GM12878 (cell line): ENCODE data around the gene DNMT3A. TPM values are rescaled to one million over a fixed set of nuclear protein-coding genes. Genes with fewer than 3 reads are reported as not detected.

ENCODE experiments used
- ATF7 ChIP-seq: fragments of 450-650 bp; IDR thresholded peaks from 2 replicates; pipeline ENCODE4 v1.6.1; 2016; ENCODE audit warnings: low read depth, mild to moderate bottlenecking
- BCL11A ChIP-seq: IDR thresholded peaks from 2 replicates; pipeline ENCODE4 v1.6.1; 2011; ENCODE audit warnings: low read depth, low read length
- CBX5 ChIP-seq: sonication (generic); IDR thresholded peaks from 2 replicates; pipeline ENCODE4 v1.6.1; 2016; ENCODE audit warnings: low read depth, moderate library complexity, mild to moderate bottlenecking, inconsistent platforms
- EED ChIP-seq: sonication (generic); IDR thresholded peaks from 2 replicates; pipeline ENCODE4 v1.6.1; 2016; ENCODE audit warnings: antibody characterized with exemption, low read depth
- EGR1 ChIP-seq, 2 experiments: IDR thresholded peaks; 1 replicate in 1 of 2; 2 replicates in 1 of 2; pipeline ENCODE4 v1.6.1; 2011 to 2012; ENCODE audit warnings: low read depth in 2 of 2, low read length in 2 of 2, borderline replicate concordance in 1 of 2, mild to moderate bottlenecking in 1 of 2, moderate library complexity in 1 of 2
- ESRRA ChIP-seq: IDR thresholded peaks from 2 replicates; pipeline ENCODE4 v1.6.1; 2012; ENCODE audit warnings: mild to moderate bottlenecking, low read length, improper control_type of control experiment
- IKZF1 ChIP-seq: fragments of 450-650 bp; conservative IDR thresholded peaks from 2 replicates; pipeline ENCODE4 v1.6.1; 2017; ENCODE audit warnings: antibody characterized with exemption, mild to moderate bottlenecking
- IRF4 ChIP-seq: IDR thresholded peaks from 2 replicates; pipeline ENCODE4 v1.6.1; 2011; ENCODE audit warnings: low read depth, low read length
- MTA3 ChIP-seq: IDR thresholded peaks from 2 replicates; pipeline ENCODE4 v1.6.1; 2012; ENCODE audit warnings: low read length, inconsistent platforms, borderline replicate concordance
- NR2C1 ChIP-seq: fragments of 450-650 bp; IDR thresholded peaks from 2 replicates; pipeline ENCODE4 v1.6.1; 2017; ENCODE audit warnings: antibody characterized with exemption, mild to moderate bottlenecking, moderate library complexity
- PAX8 ChIP-seq: fragments of 450-650 bp; IDR thresholded peaks from 2 replicates; pipeline ENCODE4 v1.6.1; 2017; ENCODE audit warnings: mild to moderate bottlenecking, moderate library complexity
- POLR2A ChIP-seq: IDR thresholded peaks from 2 replicates; pipeline ENCODE4 v1.6.1; 2011; ENCODE audit warnings: low read depth, mild to moderate bottlenecking, low read length
- RAD21 ChIP-seq: IDR thresholded peaks from 2 replicates; pipeline ENCODE4 v1.6.1; 2011; ENCODE audit warnings: mild to moderate bottlenecking, low read depth, low read length, moderate library complexity; ENCODE audit not compliant: insufficient read depth
- SMARCA5 ChIP-seq: fragments of 450-650 bp; IDR thresholded peaks from 2 replicates; pipeline ENCODE4 v1.6.1; 2017; ENCODE audit warnings: mild to moderate bottlenecking
- SP1 ChIP-seq: IDR thresholded peaks from one replicate; pipeline ENCODE4 v1.6.1; 2011; ENCODE audit warnings: low read depth, low read length
- SUPT20H ChIP-seq: IDR thresholded peaks from 2 replicates; pipeline ENCODE4 v1.6.1; 2011; ENCODE audit warnings: low read depth, mild to moderate bottlenecking, low read length, moderate library complexity, borderline replicate concordance; ENCODE audit not compliant: control insufficient read depth
- TCF7 ChIP-seq: IDR thresholded peaks from 2 replicates; pipeline ENCODE4 v1.6.1; 2014; ENCODE audit warnings: antibody characterized with exemption, borderline replicate concordance
- polyA plus RNA-seq, 11 experiments: library from polyadenylated mRNA; depleted of rRNA in 4 of 11; unstranded in 6 of 11; stranded (reverse) in 5 of 11; fragments of >200 nt; fragmentation: Nextera tagmentation in 4 of 11; fragmentation: Illumina TruSeq in 1 of 11; extraction: Ambion mirVana in 4 of 11; extraction: Trizol in 1 of 11; gene quantifications; 1 replicate in 1 of 11; 2 replicates in 10 of 11; pipeline versions ENCODE4 v1.2.1 to v1.2.3, GENCODE V29; 2011 to 2016; ENCODE audit warnings: inconsistent platforms in 2 of 11, missing spikeins in 2 of 11, low read depth in 1 of 11
- total RNA-seq, 4 experiments: library from RNA; depleted of rRNA in 3 of 4; stranded (reverse); fragments of >200 nt in 3 of 4; fragmentation: Illumina TruSeq in 1 of 4; extraction: Trizol in 1 of 4; gene quantifications; 2 replicates each; pipeline versions ENCODE4 v1.2.1 to v1.2.3, GENCODE V29; 2013 to 2021
- TF ChIP-seq, protein P1 (sequence below): IDR thresholded peaks from 2 replicates; pipeline ENCODE4 v1.6.1; 2012; ENCODE audit warnings: low read length, inconsistent platforms
- TF ChIP-seq, protein P2 (sequence below): IDR thresholded peaks from 2 replicates; pipeline ENCODE4 v1.6.1; 2011; ENCODE audit warnings: mild to moderate bottlenecking, low read depth, low read length, moderate library complexity; ENCODE audit not compliant: insufficient replicate concordance
- TF ChIP-seq, protein P3 (sequence below): IDR thresholded peaks from 2 replicates; pipeline ENCODE4 v1.6.1; 2012; ENCODE audit warnings: improper control_type of control experiment, low read depth, low read length; ENCODE audit not compliant: insufficient replicate concordance

DNMT3A gene
- total and polyA plus RNA-seq, 10 of the 15 experiments (the other 5 are each of a cell fraction or from before 2014, with no cell fraction given) = 7.4 to 51.6 (median 17.4) TPM

DNA sequence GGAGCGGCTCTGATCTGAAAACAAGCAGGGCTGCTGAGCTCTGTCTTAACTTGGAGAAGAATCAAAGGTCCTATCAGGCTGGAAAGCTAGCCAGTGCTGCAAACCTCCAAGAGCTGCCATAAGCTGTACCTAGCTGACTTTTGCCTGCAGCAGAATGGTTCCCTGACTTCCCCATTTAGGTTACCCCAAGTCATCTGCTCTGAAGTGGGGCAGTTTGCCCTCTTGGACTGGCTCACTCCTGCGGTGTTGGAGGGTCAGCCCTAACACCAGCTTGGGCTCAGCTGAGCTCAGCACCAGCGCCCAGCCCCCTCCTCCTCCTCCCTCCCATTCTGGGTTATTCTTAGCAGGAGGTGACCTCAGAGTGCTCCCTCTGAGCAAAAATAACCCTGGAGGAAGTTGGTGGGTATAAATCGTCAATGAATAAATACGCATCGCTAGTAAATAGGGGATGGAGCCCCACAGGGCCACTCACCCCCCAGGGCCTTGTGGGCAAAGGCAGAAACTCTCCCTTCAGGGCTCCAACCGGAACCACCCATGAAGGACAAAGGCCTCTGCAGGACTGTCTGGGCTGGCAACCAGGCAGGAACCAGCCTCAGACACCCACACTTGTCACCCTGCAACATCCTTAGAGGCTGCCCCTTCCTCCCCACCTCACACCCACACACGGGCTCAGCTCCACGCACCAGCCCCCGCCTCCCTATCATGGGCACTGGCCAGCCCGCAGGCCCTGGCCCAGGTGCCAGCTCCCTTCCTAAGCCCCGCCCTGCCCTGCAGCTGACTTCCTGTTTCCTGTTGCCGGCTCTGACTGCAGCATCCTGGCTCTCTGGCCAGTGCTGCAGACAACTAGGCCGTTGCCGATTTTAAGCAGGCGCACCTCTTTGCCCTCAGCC lies 46.9 kb downstream of the DNMT3A start (continued):
- peak; percentile 68; the same call in 1 of the 2 replicates for TF ChIP-seq MTA3
- TF ChIP-seq, protein P1, sequence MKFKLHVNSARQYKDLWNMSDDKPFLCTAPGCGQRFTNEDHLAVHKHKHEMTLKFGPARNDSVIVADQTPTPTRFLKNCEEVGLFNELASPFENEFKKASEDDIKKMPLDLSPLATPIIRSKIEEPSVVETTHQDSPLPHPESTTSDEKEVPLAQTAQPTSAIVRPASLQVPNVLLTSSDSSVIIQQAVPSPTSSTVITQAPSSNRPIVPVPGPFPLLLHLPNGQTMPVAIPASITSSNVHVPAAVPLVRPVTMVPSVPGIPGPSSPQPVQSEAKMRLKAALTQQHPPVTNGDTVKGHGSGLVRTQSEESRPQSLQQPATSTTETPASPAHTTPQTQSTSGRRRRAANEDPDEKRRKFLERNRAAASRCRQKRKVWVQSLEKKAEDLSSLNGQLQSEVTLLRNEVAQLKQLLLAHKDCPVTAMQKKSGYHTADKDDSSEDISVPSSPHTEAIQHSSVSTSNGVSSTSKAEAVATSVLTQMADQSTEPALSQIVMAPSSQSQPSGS = peak; percentile 81; the same call in 1 of the 2 replicates
- TF ChIP-seq, protein P2, sequence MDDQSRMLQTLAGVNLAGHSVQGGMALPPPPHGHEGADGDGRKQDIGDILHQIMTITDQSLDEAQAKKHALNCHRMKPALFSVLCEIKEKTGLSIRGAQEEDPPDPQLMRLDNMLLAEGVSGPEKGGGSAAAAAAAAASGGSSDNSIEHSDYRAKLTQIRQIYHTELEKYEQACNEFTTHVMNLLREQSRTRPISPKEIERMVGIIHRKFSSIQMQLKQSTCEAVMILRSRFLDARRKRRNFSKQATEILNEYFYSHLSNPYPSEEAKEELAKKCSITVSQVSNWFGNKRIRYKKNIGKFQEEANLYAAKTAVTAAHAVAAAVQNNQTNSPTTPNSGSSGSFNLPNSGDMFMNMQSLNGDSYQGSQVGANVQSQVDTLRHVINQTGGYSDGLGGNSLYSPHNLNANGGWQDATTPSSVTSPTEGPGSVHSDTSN = no peak
- TF ChIP-seq, protein P3, sequence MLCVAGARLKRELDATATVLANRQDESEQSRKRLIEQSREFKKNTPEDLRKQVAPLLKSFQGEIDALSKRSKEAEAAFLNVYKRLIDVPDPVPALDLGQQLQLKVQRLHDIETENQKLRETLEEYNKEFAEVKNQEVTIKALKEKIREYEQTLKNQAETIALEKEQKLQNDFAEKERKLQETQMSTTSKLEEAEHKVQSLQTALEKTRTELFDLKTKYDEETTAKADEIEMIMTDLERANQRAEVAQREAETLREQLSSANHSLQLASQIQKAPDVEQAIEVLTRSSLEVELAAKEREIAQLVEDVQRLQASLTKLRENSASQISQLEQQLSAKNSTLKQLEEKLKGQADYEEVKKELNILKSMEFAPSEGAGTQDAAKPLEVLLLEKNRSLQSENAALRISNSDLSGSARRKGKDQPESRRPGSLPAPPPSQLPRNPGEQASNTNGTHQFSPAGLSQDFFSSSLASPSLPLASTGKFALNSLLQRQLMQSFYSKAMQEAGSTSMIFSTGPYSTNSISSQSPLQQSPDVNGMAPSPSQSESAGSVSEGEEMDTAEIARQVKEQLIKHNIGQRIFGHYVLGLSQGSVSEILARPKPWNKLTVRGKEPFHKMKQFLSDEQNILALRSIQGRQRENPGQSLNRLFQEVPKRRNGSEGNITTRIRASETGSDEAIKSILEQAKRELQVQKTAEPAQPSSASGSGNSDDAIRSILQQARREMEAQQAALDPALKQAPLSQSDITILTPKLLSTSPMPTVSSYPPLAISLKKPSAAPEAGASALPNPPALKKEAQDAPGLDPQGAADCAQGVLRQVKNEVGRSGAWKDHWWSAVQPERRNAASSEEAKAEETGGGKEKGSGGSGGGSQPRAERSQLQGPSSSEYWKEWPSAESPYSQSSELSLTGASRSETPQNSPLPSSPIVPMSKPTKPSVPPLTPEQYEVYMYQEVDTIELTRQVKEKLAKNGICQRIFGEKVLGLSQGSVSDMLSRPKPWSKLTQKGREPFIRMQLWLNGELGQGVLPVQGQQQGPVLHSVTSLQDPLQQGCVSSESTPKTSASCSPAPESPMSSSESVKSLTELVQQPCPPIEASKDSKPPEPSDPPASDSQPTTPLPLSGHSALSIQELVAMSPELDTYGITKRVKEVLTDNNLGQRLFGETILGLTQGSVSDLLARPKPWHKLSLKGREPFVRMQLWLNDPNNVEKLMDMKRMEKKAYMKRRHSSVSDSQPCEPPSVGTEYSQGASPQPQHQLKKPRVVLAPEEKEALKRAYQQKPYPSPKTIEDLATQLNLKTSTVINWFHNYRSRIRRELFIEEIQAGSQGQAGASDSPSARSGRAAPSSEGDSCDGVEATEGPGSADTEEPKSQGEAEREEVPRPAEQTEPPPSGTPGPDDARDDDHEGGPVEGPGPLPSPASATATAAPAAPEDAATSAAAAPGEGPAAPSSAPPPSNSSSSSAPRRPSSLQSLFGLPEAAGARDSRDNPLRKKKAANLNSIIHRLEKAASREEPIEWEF = no peak
- no peak for TF ChIP-seq IRF4
- TF ChIP-seq SMARCA5 = no peak
- TF ChIP-seq ATF7 = peak; percentile 63; the same call in 1 of the 2 replicates
- no peak for TF ChIP-seq PAX8
- TF ChIP-seq SUPT20H = no peak
- no peak for TF ChIP-seq SP1
- TF ChIP-seq ESRRA = no peak
- peak; percentile 18; the same call in 1 of the 2 replicates for TF ChIP-seq BCL11A
- TF ChIP-seq EGR1 (IDR thresholded peaks at IDR 0.05; ENCODE audit: borderline replicate concordance in 1 of 2, low read depth in 2 of 2, low read length in 2 of 2) = no peak
- peak; percentile 71 for TF ChIP-seq IKZF1
- peak; percentile 82 for TF ChIP-seq POLR2A
- TF ChIP-seq NR2C1 = no peak
- TF ChIP-seq TCF7 = no peak
- TF ChIP-seq EED = peak; percentile 70; the same call in 1 of the 2 replicates
- TF ChIP-seq RAD21 = peak; percentile 4; the same call in 1 of the 2 replicates
- TF ChIP-seq CBX5 = no peak
